HG02973 (cell line): ENCODE data around the gene DCN.

Experiments used
- ATAC-seq: cut with Tn5 transposase; IDR thresholded peaks from one replicate; pipeline ENCODE4 v1.9.1; 2021; ENCODE audit warnings: moderate library complexity; ENCODE audit not compliant: unreplicated experiment

Gene DCN

GRCh38 chr12:91104812-91105466, 77.7 kb downstream of the DCN start:
- ATAC-seq: peak; percentile 82

- no peak for ATAC-seq
These were observed 79.0 kb downstream of the DCN start for GRCh38 chr12:91103624-91104023.

GRCh38 chr12:91103101-91103500, 79.5 kb downstream of the DCN start:
- no peak for ATAC-seq

- no peak for ATAC-seq
These were observed 81.7 kb downstream of the DCN start for GRCh38 chr12:91100906-91101305.

- ATAC-seq: no peak
These were observed 82.8 kb downstream of the DCN start for GRCh38 chr12:91099836-91100235.

- ATAC-seq: no peak
These were observed 83.3 kb downstream of the DCN start for GRCh38 chr12:91099341-91099740.

- ATAC-seq: no peak
These were observed 83.7 kb downstream of the DCN start for GRCh38 chr12:91098941-91099340.

GRCh38 chr12:91098461-91098860, 84.2 kb downstream of the DCN start:
- ATAC-seq: no peak

GRCh38 chr12:91094957-91095356, 87.7 kb downstream of the DCN start:
- no peak for ATAC-seq

- no peak for ATAC-seq
These were observed 88.5 kb downstream of the DCN start for GRCh38 chr12:91094032-91094662.

GRCh38 chr12:91093341-91093740, 89.3 kb downstream of the DCN start:
- ATAC-seq: no peak

- ATAC-seq: no peak
These were observed 90.5 kb downstream of the DCN start for GRCh38 chr12:91091916-91092715.
